HG02885 (cell line): ENCODE measurements around the gene ADSS1.

Experiments
- ATAC-seq: cut with Tn5 transposase; IDR thresholded peaks from one replicate; pipeline ENCODE4 v1.9.1; 2021; ENCODE audit warnings: mild to moderate bottlenecking; ENCODE audit not compliant: unreplicated experiment, poor library complexity

The ADSS1 gene

DNA sequence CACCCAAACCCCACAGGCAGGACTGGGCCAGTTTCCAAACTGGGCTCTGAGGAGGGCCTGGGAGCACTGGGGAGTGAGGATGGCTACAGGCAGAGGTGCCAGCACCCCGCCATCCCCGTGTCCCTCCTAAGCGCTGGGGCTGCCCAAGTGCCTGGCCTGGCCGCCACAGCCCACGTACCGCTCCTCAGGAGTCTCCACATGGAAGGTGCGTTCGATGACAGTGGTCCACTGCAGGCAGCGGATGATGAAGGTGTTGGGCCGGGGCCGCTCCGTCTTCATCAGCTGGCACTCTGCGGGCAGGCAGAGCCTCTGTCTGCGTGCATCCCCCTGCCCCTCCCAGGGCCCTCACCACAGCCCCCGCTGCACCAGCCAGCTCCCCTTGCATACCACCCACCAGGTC, 52.5 kb downstream of the ADSS1 start:
- no peak for ATAC-seq

GRCh38 chr14:104776961-104777807, 53.2 kb downstream of the ADSS1 start:
- ATAC-seq, result no peak

- no peak for ATAC-seq
These were observed 53.8 kb downstream of the ADSS1 start for GRCh38 chr14:104777808-104778249.

- ATAC-seq, result no peak
These were observed 54.8 kb downstream of the ADSS1 start for GRCh38 chr14:104778694-104779331.

GRCh38 chr14:104779776-104780512, 55.9 kb downstream of the ADSS1 start:
- ATAC-seq, result no peak

DNA sequence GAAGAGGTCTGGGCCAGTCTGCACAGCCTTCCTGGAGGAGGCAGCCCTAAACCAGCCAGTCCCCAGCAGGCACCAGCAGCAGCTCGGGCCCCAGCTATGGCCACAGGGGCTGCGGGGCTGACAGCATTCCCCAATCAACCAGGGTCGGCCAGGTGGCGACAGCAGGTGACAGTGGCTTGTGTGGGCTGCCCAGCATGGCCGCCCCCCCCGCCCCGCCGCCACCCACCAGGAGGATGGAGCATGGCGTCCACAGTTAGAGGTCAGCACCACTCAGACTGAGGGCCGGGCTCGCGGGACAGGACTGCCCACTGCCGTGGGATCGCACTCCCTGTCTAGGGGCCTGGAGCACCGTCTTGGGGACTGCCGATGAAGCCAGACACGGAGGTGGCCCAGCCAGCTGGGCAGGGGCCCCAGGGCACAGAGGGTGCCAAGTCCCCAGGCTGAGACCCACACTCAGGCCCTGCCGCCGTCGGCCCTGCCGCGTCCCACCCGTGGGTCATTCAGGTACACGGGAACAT, 56.5 kb downstream of the ADSS1 start:
- ATAC-seq, result no peak

DNA sequence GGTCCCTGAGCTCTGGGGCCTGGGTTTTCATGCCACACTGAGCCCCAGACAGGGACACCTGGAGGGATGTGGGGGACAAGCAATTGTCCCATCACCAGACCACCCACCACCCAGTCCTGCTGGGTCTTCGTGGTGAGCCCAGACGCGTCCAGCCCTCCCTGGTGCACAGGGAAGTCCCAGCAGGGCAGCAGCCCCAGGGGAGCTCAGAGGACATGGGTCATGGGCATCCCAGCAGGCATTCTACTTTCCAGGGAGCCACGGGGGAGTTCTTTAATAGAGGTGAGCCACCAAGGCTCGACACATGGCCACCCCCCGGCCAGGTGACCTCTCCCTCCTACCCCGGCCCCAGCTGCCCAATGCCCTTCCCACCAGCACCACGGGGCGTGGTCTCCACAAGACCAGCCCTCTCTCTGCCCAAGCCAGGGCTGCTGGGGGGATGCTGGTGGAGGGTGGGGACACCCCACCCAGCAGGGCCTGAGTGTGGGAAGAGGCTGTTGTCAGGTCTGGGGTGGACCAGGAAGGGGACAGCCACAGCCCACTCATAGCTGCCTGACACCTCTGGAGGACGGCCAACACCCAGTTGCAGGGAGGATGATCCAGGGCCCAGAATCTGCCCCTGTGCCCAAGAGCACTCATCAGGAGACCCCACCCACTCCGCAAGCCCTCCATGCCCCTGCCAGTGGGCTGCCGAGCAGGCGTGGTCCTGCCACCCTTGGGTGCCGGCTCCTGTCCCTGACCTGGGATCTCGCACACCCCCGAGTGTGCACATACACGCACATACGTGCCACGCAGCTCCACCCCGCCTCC, 57.4 kb downstream of the ADSS1 start:
- ATAC-seq, result no peak

DNA sequence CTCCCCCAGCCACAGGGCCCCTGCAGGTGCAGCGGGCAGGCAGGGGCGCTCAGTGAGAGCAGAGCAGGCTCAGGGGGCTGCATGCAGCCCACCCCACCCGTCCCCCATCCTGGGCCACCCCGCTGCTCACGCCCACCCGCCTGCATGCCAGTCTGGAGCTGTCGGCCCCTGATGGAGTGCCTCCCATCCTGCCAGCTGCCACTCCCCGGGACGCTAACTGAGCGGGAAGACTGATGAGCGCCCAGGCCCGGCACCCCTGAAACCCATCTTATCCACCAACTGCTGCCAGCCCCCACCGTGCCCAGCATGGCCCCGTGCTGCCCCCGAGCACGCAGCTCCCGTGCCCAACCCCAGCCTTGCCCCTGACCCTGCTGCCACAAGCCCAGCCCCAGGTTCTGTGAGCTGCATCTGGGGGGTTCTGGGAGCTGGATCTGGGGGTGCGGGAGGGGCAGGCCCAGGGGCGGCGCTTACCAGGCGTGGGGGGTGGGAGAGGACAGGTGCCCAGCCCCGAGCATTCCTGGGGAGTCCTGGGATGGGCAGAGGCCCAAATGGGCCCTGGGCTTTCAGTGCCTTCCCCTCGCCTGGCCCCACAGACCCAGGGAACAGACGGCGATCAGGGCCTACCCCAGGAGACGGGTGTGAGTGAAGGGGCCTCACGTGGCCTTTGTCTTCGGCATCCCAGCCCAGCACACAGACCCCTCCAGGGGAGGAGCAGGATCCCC, 58.2 kb downstream of the ADSS1 start:
- ATAC-seq, result no peak

DNA sequence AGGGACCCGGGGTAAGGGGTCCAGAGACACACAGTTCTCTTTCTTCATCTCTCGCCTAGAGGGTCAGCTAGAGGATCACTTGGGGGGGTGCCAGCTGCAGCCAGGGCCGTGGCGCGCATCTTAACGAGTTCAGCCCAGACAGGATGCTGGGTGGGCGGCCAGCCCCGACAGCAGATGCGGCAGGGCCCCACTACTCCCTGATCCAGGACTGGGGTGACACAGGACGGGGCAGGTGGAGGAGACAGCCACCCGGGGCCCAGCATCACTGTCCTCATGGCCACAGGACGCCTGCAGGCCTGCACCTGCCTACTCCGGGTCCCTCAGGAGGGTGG, 58.7 kb downstream of the ADSS1 start:
- ATAC-seq, result no peak

GRCh38 chr14:104783484-104784217, 59.6 kb downstream of the ADSS1 start:
- ATAC-seq, result no peak

GRCh38 chr14:104784218-104784568, 60.2 kb downstream of the ADSS1 start:
- no peak for ATAC-seq

- no peak for ATAC-seq
These were observed 61.0 kb downstream of the ADSS1 start for GRCh38 chr14:104784846-104785707.

DNA sequence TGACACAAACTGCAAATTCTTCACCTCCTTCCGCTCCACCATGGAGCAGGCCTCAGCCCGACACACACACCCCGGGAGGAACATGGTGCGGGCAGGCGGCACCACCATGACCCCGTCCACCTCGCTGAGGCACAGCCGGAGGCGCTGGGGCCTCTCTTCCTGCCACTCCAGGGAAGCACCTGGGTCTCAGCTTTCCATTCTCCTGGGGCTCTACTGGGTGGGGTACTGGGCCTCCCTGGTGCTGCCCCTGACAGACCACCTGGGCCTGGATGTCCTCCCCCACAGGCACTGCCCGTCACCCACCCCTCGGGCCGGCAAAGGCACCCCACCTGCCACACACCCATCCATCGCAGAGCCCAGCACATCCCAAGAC, 61.7 kb downstream of the ADSS1 start:
- ATAC-seq, result no peak

- ATAC-seq, result no peak
These were observed 62.1 kb downstream of the ADSS1 start for GRCh38 chr14:104786091-104786586.

GRCh38 chr14:104786726-104787675, 63.0 kb downstream of the ADSS1 start:
- ATAC-seq, result no peak

DNA sequence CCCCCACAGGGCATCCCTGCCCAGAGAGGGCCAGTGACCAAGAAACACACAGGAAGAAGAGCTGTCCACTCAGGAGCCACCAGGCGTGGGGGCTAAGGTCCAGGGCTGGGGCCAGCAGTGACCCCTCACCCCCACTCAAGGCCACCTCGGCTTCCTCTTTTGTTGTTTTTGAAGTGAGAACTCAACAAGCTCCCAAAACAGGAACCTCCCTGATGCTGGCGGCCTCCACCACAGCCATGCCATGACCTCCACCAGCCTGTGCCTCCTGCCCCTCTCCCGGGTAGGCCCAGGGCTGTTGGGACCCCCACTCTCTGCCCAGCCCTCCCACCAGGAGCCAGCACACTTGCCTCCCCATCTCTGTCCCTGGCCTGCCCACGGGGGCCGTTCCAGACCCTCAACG, 63.7 kb downstream of the ADSS1 start:
- no peak for ATAC-seq
